GM18519 (cell line): ENCODE results near the gene MAPK13.
"Not testable (repeated sequence)": the region's sequence is repeated elsewhere in the genome, so short reads cannot be mapped to it uniquely, and the experiment has no call there.

ENCODE experiments used
- ATAC-seq: cut with Tn5 transposase; IDR thresholded peaks from one replicate; pipeline ENCODE4 v1.9.1; 2021; ENCODE audit warnings: mild to moderate bottlenecking, moderate library complexity; ENCODE audit not compliant: unreplicated experiment, low FRiP score

Gene MAPK13

GRCh38 chr6:36114798-36115408, 15.4 kb upstream of the MAPK13 start:
- ATAC-seq: no peak

GRCh38 chr6:36115412-36115811, 14.9 kb upstream of the MAPK13 start:
- no peak for ATAC-seq

- no peak for ATAC-seq
Measured at GRCh38 chr6:36116066-36116864, 14.0 kb upstream of the MAPK13 start.

DNA sequence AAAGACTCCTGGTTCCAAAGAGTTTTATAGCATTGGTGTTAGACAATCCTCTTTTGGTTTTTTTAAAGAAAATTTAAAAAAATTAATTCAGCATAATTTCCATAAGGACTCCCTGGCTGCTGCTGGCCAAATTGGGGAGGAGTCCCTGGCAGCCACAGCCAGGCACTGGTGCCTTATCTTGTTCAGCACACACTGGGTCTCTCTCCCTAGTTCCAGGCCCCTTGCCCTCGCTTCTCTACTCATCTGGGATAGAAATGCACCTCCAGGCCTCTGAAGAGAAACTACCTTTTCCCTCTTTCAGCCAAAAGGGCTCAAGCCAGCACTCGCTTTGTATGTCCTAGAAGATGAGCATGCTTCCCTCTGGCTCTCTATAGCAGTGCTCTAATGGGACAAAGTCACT, 13.4 kb upstream of the MAPK13 start:
- no peak for ATAC-seq

DNA sequence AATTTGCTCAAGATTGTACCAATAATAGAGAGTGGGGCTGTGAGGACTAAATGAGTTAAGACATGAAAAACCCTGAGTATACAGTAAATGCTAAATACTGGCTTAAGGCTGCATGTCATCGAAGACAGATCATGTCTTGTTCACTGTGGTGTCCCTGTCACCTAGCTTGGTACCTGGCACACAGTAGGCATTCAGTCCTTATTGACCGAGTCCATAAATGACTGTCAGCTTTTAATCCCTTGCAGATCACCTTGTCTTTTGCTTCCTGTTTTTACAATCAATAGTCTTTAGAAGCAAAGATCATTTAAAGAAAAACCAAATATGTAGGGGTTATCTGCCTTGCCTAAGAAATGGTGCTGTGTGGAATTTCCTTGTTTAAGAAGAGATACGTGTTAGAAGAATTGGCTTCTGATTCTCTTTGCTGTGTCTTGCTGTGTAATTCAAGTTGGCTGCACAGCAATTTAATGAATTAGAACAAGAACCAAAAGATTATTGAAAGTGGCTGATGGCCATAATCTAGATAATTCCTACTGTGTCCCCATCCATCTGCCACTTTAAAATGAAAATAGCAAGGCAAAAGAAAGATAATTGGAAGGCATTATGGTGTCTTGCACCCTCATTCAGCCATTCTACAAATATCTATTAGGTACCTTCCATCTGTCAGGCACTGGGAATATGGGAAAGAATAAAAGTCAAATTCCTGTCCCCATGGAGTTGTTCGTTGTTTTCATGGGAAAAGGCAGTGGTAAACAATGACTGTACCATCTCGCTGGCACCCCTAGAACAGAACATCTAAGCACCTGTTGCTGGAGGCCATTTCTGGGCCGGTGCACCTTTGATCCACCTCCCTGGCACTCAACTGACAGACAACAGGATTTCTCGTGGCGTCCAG, 12.4 kb upstream of the MAPK13 start:
- no peak for ATAC-seq

DNA sequence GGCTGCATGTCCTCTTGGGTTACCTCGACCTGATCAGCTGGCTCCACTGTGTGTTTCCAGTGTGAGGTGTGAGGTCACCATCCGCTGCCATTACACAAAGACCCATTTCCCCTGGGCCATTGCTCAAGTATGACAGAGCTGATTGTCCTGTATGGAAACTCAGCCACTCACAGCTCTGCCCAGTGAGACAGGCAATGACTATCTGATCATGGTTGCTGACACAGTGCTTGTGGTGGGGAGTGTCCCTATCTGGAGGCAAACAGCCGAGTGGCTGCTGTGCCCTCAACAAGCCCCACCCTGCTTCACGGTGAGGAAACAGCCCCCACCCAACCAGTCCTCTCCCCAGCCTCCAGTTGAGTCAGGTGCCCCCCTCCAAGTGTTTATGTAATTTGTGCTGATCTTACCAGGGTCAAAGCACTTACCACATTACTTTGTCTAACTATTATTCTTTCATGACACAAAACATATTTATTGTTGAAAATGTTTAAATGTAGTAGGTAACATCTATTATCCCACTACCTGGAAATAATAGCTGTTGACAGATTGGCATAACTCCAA, 11.7 kb upstream of the MAPK13 start:
- ATAC-seq: no peak

DNA sequence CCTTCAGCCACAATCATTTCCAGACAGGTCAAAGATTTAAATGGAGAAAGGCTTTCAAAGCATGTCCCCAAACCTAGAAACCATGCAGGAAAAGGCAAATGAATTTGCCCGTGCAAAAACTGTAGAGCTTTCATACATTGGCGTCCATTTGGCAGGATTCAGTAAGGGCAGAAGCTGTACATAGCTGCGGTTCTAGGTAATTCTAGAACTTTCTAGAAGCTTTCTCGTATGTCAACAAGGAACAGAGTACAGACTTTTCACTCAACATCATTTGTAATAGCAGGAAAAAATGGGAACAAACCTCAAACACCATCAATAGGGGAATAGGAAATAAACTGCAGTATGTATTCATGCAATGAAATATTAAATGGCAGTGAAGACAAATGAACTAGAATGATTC, 11.1 kb upstream of the MAPK13 start:
- no peak for ATAC-seq

DNA sequence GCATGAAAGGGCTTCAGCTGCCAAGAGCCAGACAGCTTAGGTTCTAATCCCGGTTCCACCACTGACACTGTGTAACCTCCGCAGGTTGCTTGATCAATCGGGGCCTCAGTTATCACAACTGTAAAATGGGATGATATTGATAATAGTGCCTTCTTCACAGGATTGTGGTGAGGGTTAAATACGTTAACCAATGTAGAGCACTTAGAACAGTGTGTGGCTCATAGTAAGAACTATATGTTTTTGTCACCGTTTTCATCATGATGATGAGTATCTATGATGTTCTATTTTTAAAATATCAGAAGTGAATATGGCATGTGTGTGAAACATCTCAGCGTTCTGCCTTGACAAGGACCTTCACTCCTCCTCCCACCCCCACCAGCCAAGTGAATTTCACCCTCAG, 10.3 kb upstream of the MAPK13 start:
- ATAC-seq: no peak

DNA sequence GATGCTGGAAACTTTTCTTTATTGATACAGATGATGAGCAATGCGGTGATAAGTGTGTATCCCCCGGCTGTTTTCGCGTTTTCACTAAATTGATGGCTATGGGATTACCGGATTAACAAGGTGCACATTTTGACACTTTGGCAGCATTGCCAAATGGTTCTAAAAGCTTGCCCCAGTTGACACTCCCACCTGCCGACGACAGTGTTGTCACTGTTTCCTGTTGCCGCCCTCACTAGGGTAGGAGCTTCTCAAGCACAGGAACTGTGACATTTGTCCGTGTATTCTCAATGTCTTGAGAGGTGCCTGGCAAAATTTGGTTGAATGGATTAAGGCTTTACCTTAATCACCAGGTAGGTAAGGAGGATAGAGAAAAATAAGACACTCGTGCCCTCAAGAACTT, 9.8 kb upstream of the MAPK13 start:
- ATAC-seq: no peak

DNA sequence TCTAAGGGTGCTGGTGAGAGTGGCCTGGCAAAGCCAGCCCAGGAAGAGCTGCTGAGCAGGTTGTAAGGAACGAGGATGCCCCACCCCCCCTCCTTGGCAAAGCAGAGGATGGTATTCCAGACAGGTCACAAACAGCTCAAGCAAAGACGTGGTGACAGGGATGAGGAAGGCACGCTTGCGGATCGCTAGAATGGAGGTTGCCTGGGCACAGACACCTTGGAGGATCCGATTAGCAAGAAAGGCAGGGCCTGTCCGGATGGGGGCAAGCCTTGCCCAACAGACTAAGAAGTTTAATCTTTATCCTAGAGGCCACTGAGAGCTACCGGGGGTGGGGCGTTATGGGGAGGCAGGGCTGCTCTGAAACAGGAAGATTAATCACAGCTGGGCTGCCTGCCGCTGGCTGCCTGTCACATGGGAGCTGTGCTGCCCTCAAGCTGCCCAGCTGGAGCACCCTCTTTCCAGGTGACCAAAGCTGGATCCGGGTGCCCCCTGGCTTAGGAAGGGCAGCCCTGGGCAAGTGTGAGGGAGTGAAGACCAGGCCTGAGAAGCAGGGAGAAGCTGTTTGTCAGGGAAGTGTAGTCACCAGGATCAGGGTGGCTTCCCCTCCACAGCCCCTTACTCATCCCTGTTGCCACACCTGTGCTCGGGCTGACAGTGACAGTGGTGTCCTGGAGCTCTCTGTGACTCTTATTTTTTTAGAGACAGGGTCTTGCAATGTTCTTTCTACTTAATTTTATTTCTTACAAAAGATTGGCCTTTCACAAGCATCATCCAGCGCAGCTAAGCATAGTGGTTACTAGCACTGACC, 9.1 kb upstream of the MAPK13 start:
- no peak for ATAC-seq

GRCh38 chr6:36121787-36122494, 8.4 kb upstream of the MAPK13 start:
- no peak for ATAC-seq

DNA sequence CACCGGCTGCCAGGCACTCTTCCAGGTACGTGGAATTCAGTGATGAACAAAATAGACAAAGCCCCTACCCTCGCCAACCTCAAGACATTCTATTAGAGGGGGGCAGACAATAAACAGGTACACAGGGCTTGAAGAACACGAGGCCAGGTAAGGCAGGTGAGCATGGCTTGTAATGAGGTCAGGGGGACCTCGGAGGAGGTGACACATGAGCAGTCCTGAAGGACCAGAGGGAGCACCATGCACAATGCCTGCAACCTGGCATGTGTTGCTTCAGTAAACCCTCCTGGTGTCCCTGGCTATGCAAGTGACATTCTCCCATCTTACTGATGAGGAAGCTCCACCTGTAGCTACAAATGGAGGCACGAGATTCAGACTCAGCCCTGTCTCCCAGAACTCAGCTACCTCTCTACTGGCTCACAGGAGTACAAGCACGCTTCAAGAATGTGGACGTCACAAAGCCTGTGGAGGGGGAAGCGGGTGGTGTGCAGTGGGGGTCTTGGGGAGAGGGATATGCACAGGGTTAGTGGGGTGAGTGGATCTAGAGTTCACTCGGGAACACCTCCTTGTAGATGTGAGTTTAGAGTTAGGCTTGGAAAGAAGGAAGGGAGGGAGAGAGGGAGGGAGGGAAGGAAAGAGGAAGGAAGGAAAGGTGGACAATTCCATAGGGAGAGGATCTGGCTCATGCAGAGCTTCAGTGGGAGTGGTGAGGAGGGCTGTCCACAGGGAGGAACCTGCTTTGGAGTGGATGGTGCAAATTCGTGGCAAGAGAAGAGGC, 7.6 kb upstream of the MAPK13 start:
- ATAC-seq: no peak

GRCh38 chr6:36123270-36124139, 6.8 kb upstream of the MAPK13 start:
- ATAC-seq: no peak

GRCh38 chr6:36124346-36124745, 6.0 kb upstream of the MAPK13 start:
- ATAC-seq: not testable (repeated sequence)

DNA sequence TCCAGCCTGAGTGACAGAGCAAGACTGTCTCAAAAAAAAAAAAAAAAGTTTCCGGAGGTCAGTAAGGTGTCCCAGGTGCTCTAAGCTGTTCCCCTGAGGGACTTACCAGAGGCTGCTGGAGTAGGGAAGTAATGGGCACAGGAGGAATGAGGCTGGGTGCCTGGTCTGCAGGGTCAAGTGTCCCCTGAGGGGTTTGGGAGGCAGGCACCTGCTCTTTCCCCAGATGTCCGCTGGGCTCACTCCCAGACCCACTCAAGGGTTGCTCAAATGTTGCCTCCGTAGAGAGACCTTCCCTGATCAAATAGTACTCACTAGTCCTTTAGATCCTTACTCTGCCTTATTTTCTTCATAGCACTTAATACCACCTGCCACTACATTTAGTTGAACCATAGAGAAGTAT, 5.4 kb upstream of the MAPK13 start:
- no peak for ATAC-seq

DNA sequence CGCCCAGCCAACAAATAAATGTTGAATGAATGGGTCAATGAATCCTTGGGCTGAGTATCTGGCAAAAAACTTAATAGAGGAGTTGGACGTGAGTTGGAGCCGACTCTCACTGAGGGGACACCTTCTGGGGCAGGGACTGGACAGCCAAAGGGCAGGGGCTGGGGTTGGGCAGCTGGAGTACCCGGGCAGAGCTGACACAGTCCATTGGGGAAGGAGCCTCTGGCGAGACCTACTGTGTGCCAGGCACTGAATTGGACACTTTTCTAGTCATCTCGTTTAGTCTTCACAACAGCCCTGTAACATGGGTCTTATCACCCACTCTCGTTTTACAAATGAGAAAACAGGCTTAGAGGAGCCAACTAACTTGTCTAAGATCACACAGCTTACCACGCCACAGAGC, 4.7 kb upstream of the MAPK13 start:
- no peak for ATAC-seq

DNA sequence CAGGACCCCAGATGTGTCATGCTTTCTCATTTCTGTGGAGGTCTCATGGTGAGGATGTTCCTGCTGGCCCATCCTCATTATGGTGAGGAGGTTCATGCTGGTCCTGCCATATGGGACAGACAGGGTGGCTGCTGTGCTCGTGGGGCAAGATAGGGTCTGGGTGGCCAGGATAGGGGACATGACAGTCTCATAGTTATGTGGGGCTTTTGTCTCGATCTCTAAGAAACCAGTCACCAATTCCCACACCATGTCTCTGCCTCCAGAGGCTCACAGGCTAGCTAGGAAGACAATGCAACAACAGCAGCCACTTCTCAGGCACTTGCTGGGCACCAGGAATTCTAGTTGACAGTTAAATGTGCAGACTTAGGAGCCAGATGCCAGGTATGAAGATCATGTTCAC, 4.2 kb upstream of the MAPK13 start:
- no peak for ATAC-seq
